GM12865 (cell line): ENCODE measurements around the gene MARK1.
A peak's percentile ranks its signal among the peaks of the same experiment; 100 is the strongest.

Source experiments
- DNase-seq: peaks from one replicate; pipeline ENCODE4 v3.0.0; 2010; ENCODE audit warnings: low read depth
- H3K4me3 ChIP-seq: 2 replicates; pipeline ENCODE4 v1.5.1; 2011; ENCODE audit warnings: mild to moderate bottlenecking, low read depth, low read length, control low read depth
- TF ChIP-seq, protein P1 (sequence below): IDR thresholded peaks from 2 replicates; pipeline ENCODE4 v1.5.1; 2011; ENCODE audit warnings: low read length, control low read depth, low read depth, inconsistent platforms; ENCODE audit not compliant: insufficient read depth; ENCODE audit errors: missing control alignments

The MARK1 gene

GRCh38 chr1:220527279-220527907 lies 543 bp upstream of the MARK1 start:
- TF ChIP-seq, protein P1, sequence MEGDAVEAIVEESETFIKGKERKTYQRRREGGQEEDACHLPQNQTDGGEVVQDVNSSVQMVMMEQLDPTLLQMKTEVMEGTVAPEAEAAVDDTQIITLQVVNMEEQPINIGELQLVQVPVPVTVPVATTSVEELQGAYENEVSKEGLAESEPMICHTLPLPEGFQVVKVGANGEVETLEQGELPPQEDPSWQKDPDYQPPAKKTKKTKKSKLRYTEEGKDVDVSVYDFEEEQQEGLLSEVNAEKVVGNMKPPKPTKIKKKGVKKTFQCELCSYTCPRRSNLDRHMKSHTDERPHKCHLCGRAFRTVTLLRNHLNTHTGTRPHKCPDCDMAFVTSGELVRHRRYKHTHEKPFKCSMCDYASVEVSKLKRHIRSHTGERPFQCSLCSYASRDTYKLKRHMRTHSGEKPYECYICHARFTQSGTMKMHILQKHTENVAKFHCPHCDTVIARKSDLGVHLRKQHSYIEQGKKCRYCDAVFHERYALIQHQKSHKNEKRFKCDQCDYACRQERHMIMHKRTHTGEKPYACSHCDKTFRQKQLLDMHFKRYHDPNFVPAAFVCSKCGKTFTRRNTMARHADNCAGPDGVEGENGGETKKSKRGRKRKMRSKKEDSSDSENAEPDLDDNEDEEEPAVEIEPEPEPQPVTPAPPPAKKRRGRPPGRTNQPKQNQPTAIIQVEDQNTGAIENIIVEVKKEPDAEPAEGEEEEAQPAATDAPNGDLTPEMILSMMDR, result no peak
- peak overlapping the region; percentile 53 for H3K4me3 ChIP-seq
- DNase-seq, result peak; percentile 64

DNA sequence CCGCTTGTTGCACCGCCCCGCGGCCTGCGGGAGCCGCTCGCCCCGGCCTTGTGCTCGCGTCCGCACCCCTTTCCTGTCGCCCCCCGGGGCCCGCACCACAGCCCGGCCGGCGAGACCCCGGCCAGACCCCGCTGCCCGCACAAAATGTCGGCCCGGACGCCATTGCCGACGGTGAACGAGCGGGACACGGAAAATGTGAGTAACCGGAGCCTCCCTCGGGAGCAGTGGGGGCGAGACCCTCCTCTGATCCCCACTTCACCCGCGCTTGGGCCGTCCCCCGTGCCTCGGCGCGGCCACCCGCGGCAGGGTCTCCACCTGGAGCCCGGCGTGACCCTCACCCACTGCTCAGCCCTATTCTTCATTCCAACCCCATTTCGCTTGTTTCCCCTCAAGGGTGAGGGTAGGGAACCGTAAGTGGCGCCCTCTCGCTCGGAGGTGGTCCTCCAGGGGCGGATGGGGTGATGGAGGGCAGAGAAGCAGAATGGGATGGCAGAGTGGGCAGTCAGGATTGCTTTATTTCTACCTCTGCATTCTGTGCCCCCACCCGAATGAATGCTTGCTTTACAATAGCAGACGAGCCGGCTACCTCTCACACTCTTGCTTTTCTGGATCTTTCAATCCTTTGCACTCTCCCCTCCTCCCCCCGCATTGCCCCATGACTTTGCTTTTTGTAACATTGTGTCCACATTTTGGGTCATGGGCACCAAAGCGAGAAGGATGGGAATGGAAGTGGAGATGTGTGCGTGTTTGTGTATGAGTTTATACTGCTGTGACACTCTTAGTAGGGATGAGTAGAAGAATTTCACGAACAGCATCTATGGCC lies 954 bp downstream of the MARK1 start:
- TF ChIP-seq, protein P1, result no peak
- peak overlapping the region; percentile 53 for H3K4me3 ChIP-seq
- DNase-seq, result peak; percentile 14

- DNase-seq, result no peak
- H3K4me3 ChIP-seq, result peak overlapping the region; percentile 53; the same call in 1 of the 2 replicates
- TF ChIP-seq, protein P1, result no peak
These were observed 1.6 kb downstream of the MARK1 start for GRCh38 chr1:220529521-220530020.

GRCh38 chr1:220533504-220534109 lies 5.7 kb downstream of the MARK1 start:
- DNase-seq, result no peak
- no peak overlapping the region for H3K4me3 ChIP-seq
- TF ChIP-seq, protein P1, result no peak

DNA sequence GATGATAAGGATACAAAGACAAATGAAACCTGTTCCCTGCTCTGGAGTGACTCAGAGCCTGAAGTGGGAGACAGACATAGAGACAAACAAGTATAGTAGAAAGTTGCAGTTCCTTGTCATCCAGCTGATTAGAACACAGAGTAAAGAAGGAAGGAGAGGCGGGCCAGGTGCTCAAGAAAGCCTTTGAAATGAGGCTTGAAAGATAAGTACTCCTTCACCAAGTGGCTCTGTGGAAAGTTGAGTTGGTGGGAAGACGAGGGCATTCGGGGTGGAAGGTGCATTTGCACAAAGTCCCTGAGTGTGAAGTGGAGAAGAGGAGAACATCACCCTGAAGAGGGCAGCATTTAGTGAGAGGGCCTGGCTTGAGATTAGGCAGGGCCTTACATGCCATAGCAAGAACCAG lies 17.0 kb downstream of the MARK1 start:
- DNase-seq, result peak; percentile 17
- no peak overlapping the region for H3K4me3 ChIP-seq
- TF ChIP-seq, protein P1, result peak; percentile 2

DNA sequence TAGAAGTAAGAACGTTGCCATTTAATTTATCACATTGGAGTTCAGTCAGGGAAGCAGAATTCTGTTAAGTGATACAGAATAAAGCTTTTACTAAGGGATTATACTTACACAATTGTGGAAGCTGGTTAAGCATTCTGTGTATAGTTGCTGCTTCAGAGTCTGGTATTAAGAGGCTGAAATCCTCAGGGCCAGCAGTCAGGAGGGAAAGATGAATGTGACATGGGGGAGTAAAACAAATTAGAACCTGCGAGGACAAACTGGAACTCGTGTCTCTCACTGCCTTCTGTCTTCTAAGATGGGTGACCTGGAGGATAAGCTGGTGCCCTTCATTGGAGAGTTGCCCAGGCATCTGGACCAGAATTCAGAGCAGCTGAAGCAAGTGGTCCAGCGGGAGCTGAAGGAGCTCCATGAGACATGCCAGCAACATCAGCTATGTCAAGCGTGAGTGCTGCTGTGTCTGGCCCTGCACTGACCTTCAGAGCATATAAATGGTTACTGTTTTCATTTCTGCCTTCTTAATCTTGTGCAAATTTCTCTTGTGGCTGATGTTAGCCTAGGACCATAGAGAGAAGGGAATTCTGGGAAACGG lies 23.0 kb downstream of the MARK1 start:
- no peak overlapping the region for H3K4me3 ChIP-seq
- TF ChIP-seq, protein P1, result no peak
- no peak for DNase-seq
